ENCODE measurements around the gene LPP.

Gene LPP

GRCh38 chr3:188789251-188789650 lies 635.3 kb downstream of the LPP start:
- ChIA-PET POLR2A (no interaction called here), CTCF (no interaction called here)
- DNase-seq (ENCODE audit: extremely low spot score), result no peak
- TF ChIP-seq SP1 (IDR thresholded peaks at IDR 0.05) (no peak), NFRKB (IDR thresholded peaks at IDR 0.05) (no peak), PKNOX1 (IDR thresholded peaks at IDR 0.05) (no peak), ZNF384 (IDR thresholded peaks at IDR 0.05) (no peak)

- ChIA-PET POLR2A (no interaction called here), CTCF (no interaction called here)
- TF ChIP-seq SUZ12 (IDR thresholded peaks at IDR 0.05) (no peak), PKNOX1 (IDR thresholded peaks at IDR 0.05) (no peak), ELF4 (IDR thresholded peaks at IDR 0.05) (no peak), LEF1 (IDR thresholded peaks at IDR 0.05; ENCODE audit: borderline replicate concordance) (no peak), SP1 (IDR thresholded peaks at IDR 0.05) (no peak), FOXA1 (IDR thresholded peaks at IDR 0.05) (no peak), HDGF (IDR thresholded peaks at IDR 0.05; ENCODE audit: borderline replicate concordance) (no peak), NFRKB (IDR thresholded peaks at IDR 0.05) (no peak), BHLHE40 (IDR thresholded peaks at IDR 0.05; ENCODE audit: borderline replicate concordance) (no peak), TARDBP (IDR thresholded peaks at IDR 0.05) (no peak), CTBP1 (IDR thresholded peaks at IDR 0.05; ENCODE audit: borderline replicate concordance) (no peak), FOXM1 (IDR thresholded peaks at IDR 0.05; ENCODE audit: borderline replicate concordance) (no peak), L3MBTL2 (conservative IDR thresholded peaks at IDR 0.05) (no peak), ZNF384 (IDR thresholded peaks at IDR 0.05) (no peak), FOXK2 (IDR thresholded peaks at IDR 0.05) (no peak), ARNT (IDR thresholded peaks at IDR 0.05) (no peak)
- DNase-seq (ENCODE audit: extremely low spot score), result no peak
These were observed 637.4 kb downstream of the LPP start for GRCh38 chr3:188791311-188791710.

- DNase-seq (ENCODE audit: extremely low spot score), result peak; percentile 15
- POLR2A ChIA-PET, result no interaction called here
- TF ChIP-seq PKNOX1 (IDR thresholded peaks at IDR 0.05) (no peak), TARDBP (IDR thresholded peaks at IDR 0.05) (no peak), ARNT (IDR thresholded peaks at IDR 0.05) (no peak), ELF4 (IDR thresholded peaks at IDR 0.05) (no peak), NFRKB (IDR thresholded peaks at IDR 0.05) (no peak), HDGF (IDR thresholded peaks at IDR 0.05; ENCODE audit: borderline replicate concordance) (no peak), LEF1 (IDR thresholded peaks at IDR 0.05; ENCODE audit: borderline replicate concordance) (no peak), ZNF384 (IDR thresholded peaks at IDR 0.05) (no peak), FOXM1 (IDR thresholded peaks at IDR 0.05; ENCODE audit: borderline replicate concordance) (no peak), L3MBTL2 (conservative IDR thresholded peaks at IDR 0.05) (no peak), CTBP1 (IDR thresholded peaks at IDR 0.05; ENCODE audit: borderline replicate concordance) (no peak)
- CTCF ChIA-PET, result no interaction called here
These were observed 638.8 kb downstream of the LPP start for GRCh38 chr3:188792793-188793192.

- ChIA-PET CTCF (no interaction called here), POLR2A (no interaction called here)
- TF ChIP-seq CTBP1 (IDR thresholded peaks at IDR 0.05; ENCODE audit: borderline replicate concordance) (no peak), ELF4 (IDR thresholded peaks at IDR 0.05) (no peak), FOXM1 (IDR thresholded peaks at IDR 0.05; ENCODE audit: borderline replicate concordance) (no peak), NFRKB (IDR thresholded peaks at IDR 0.05) (no peak), SUZ12 (IDR thresholded peaks at IDR 0.05) (no peak), BHLHE40 (IDR thresholded peaks at IDR 0.05; ENCODE audit: borderline replicate concordance) (no peak), FOXK2 (IDR thresholded peaks at IDR 0.05) (no peak), L3MBTL2 (conservative IDR thresholded peaks at IDR 0.05) (no peak), FOXA1 (IDR thresholded peaks at IDR 0.05) (no peak), ZNF384 (IDR thresholded peaks at IDR 0.05) (no peak), SP1 (IDR thresholded peaks at IDR 0.05) (no peak), TARDBP (IDR thresholded peaks at IDR 0.05) (no peak)
- DNase-seq (ENCODE audit: extremely low spot score), result no peak
These were observed 642.2 kb downstream of the LPP start for GRCh38 chr3:188796122-188796631.

- CTCF ChIA-PET, result no interaction called here
- POLR2A ChIA-PET, result no interaction called here
- TF ChIP-seq FOXM1 (IDR thresholded peaks at IDR 0.05; ENCODE audit: borderline replicate concordance), result no peak
- TF ChIP-seq ELF4 (IDR thresholded peaks at IDR 0.05), result no peak
- no peak for TF ChIP-seq TARDBP (IDR thresholded peaks at IDR 0.05)
- no peak for TF ChIP-seq PKNOX1 (IDR thresholded peaks at IDR 0.05)
- TF ChIP-seq ZNF384 (IDR thresholded peaks at IDR 0.05), result no peak
- TF ChIP-seq LEF1 (IDR thresholded peaks at IDR 0.05; ENCODE audit: borderline replicate concordance), result no peak
- TF ChIP-seq SUZ12 (IDR thresholded peaks at IDR 0.05), result no peak
- no peak for TF ChIP-seq FOXK2 (IDR thresholded peaks at IDR 0.05)
- TF ChIP-seq ARNT (IDR thresholded peaks at IDR 0.05), result no peak
- TF ChIP-seq L3MBTL2 (conservative IDR thresholded peaks at IDR 0.05), result no peak
- no peak for TF ChIP-seq BHLHE40 (IDR thresholded peaks at IDR 0.05; ENCODE audit: borderline replicate concordance)
- TF ChIP-seq HDGF (IDR thresholded peaks at IDR 0.05; ENCODE audit: borderline replicate concordance), result no peak
- no peak for TF ChIP-seq CTBP1 (IDR thresholded peaks at IDR 0.05; ENCODE audit: borderline replicate concordance)
- no peak for TF ChIP-seq FOXA1 (IDR thresholded peaks at IDR 0.05)
- TF ChIP-seq SP1 (IDR thresholded peaks at IDR 0.05), result no peak
- TF ChIP-seq NFRKB (IDR thresholded peaks at IDR 0.05), result no peak
- DNase-seq (ENCODE audit: extremely low spot score), result no peak
These were observed 643.1 kb downstream of the LPP start for GRCh38 chr3:188797045-188797444.
